Fibroblast of lung (primary cell): ENCODE results near the gene CHST11. TPM values are rescaled to one million over a fixed set of nuclear protein-coding genes. Genes with fewer than 3 reads are reported as not detected.

Source experiments
- DNase-seq, 2 donors: peaks; one replicate each; pipeline versions ENCODE4 v3.0.0 to v3.0.0-alpha.2; 2010; ENCODE audit warnings: low read depth in 2 of 2
- H2AFZ ChIP-seq: 2 replicates; pipeline ENCODE4 v1.5.1; 2012; ENCODE audit warnings: low read length, control low read depth, inconsistent platforms
- H3K27ac ChIP-seq: 2 replicates; pipeline ENCODE4 v1.5.1; 2011; ENCODE audit warnings: low read length, control low read depth; ENCODE audit not compliant: insufficient read depth
- H3K27me3 ChIP-seq: 2 replicates; pipeline ENCODE4 v1.5.1; 2011; ENCODE audit warnings: mild to moderate bottlenecking, low read length; ENCODE audit not compliant: control insufficient read depth, insufficient read depth
- H3K36me3 ChIP-seq: 2 replicates; pipeline ENCODE4 v1.5.1; 2011; ENCODE audit warnings: low read length; ENCODE audit not compliant: control insufficient read depth, insufficient read depth
- H3K4me1 ChIP-seq: 2 replicates; pipeline ENCODE4 v1.5.1; 2011; ENCODE audit warnings: low read length; ENCODE audit not compliant: control insufficient read depth, insufficient read depth; ENCODE audit errors: extremely low read depth
- H3K4me2 ChIP-seq: 2 replicates; pipeline ENCODE4 v1.5.1; 2011; ENCODE audit warnings: low read length, control low read depth; ENCODE audit not compliant: insufficient read depth; ENCODE audit errors: extremely low read depth
- H3K4me3 ChIP-seq, 4 experiments: fragments of 200-600 bp in 1 of 4; sonication (generic) in 1 of 4; replicated peaks in 1 of 4; 2 replicates each; pipeline ENCODE4 v1.5.1; 2011 to 2016; ENCODE audit warnings: low read length in 4 of 4, low read depth in 3 of 4, mild to moderate bottlenecking in 3 of 4, control low read depth in 2 of 4, inconsistent platforms in 1 of 4, mixed read lengths in 1 of 4; ENCODE audit not compliant: insufficient read depth in 1 of 4; ENCODE audit errors: control extremely low read depth in 1 of 4
- H3K79me2 ChIP-seq: 2 replicates; pipeline ENCODE4 v1.5.1; 2012; ENCODE audit warnings: mild to moderate bottlenecking, low read length, inconsistent platforms; ENCODE audit not compliant: control insufficient read depth, insufficient read depth
- H3K9ac ChIP-seq: 2 replicates; pipeline ENCODE4 v1.5.1; 2011; ENCODE audit warnings: mild to moderate bottlenecking, low read length, control low read depth; ENCODE audit not compliant: insufficient read depth
- H3K9me3 ChIP-seq: 2 replicates; pipeline ENCODE4 v1.5.1; 2012; ENCODE audit warnings: low read depth, low read length; ENCODE audit not compliant: control insufficient read depth, insufficient read depth
- H4K20me1 ChIP-seq: 2 replicates; pipeline ENCODE4 v1.5.1; 2011; ENCODE audit warnings: low read length; ENCODE audit not compliant: control insufficient read depth, insufficient read depth; ENCODE audit errors: extremely low read depth
- EZH2 ChIP-seq: IDR thresholded peaks from 2 replicates; pipeline ENCODE4 v1.5.1; 2012; ENCODE audit warnings: low read length, control low read depth, mild to moderate bottlenecking; ENCODE audit errors: missing control alignments
- polyA plus RNA-seq, 2 donors: library from polyadenylated mRNA; depleted of rRNA in 1 of 2; stranded (reverse) in 1 of 2; unstranded in 1 of 2; fragments of >200 nt; gene quantifications; 2 replicates each; pipeline ENCODE4 v1.2.1, GENCODE V29; 2011 to 2012; ENCODE audit warnings: missing spikeins in 1 of 2
- total RNA-seq: library from RNA; depleted of rRNA; stranded (reverse); fragments of >200 nt; gene quantifications from 2 replicates; pipeline ENCODE4 v1.2.1, GENCODE V29; 2014
- TF ChIP-seq, protein P1 (sequence below), 2 donors: IDR thresholded peaks in 1 of 2; conservative IDR thresholded peaks in 1 of 2; 1 replicate in 1 of 2; 2 replicates in 1 of 2; pipeline ENCODE4 v1.5.1; 2011 to 2012; ENCODE audit warnings: low read length in 2 of 2, control low read depth in 1 of 2, inconsistent platforms in 1 of 2, low read depth in 1 of 2, mild to moderate bottlenecking in 1 of 2

Gene CHST11
- total and polyA plus RNA-seq, 2 donors (not counting 1 experiment from before 2014, with no cell fraction given): 3.5 to 9.1 TPM

DNA sequence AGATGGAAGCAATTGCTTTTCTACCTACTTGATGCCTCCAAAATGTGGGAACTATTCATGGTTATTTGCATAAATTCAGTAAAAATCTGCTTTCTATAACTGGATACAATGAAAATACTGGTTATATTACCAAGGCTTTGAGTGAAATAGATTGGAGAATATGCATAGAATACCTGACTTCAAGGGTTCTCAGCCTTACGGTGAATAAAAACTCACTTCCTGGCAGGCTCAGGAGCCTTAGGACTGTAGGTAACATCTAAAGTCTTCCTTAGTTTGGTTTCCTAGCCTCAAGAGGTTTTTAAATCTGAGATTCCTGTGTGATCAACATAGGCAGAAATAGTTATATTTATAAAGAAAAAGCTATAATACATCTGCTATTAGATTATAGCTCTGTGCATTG is 342.7 kb downstream of the CHST11 start:
- H3K4me1 ChIP-seq: no peaks in the 10 kb centered on the region
- H3K4me2 ChIP-seq: no peak overlapping the region
- H3K27me3 ChIP-seq: no peaks in the 10 kb centered on the region
- no peak overlapping the region for H3K27ac ChIP-seq
- H3K9me3 ChIP-seq: no peaks in the 10 kb centered on the region
- H3K79me2 ChIP-seq: no peaks in the 10 kb centered on the region
- no peak overlapping the region for H2AFZ ChIP-seq
- DNase-seq: no peak
- no peak for TF ChIP-seq EZH2
- TF ChIP-seq, protein P1, sequence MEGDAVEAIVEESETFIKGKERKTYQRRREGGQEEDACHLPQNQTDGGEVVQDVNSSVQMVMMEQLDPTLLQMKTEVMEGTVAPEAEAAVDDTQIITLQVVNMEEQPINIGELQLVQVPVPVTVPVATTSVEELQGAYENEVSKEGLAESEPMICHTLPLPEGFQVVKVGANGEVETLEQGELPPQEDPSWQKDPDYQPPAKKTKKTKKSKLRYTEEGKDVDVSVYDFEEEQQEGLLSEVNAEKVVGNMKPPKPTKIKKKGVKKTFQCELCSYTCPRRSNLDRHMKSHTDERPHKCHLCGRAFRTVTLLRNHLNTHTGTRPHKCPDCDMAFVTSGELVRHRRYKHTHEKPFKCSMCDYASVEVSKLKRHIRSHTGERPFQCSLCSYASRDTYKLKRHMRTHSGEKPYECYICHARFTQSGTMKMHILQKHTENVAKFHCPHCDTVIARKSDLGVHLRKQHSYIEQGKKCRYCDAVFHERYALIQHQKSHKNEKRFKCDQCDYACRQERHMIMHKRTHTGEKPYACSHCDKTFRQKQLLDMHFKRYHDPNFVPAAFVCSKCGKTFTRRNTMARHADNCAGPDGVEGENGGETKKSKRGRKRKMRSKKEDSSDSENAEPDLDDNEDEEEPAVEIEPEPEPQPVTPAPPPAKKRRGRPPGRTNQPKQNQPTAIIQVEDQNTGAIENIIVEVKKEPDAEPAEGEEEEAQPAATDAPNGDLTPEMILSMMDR (conservative IDR thresholded peaks at IDR 0.05 in 1 of 2, IDR thresholded peaks at IDR 0.05 in 1 of 2; ENCODE audit: low read depth in 1 of 2, low read length in 2 of 2): no peak
- no peak overlapping the region for H3K4me3 ChIP-seq
- H4K20me1 ChIP-seq: no peaks in the 10 kb centered on the region
- no peaks in the 10 kb centered on the region for H3K36me3 ChIP-seq
- H3K9ac ChIP-seq: no peak overlapping the region

- no peak overlapping the region for H3K4me2 ChIP-seq
Measured at GRCh38 chr12:104801005-104801404, 344.3 kb downstream of the CHST11 start.

DNA sequence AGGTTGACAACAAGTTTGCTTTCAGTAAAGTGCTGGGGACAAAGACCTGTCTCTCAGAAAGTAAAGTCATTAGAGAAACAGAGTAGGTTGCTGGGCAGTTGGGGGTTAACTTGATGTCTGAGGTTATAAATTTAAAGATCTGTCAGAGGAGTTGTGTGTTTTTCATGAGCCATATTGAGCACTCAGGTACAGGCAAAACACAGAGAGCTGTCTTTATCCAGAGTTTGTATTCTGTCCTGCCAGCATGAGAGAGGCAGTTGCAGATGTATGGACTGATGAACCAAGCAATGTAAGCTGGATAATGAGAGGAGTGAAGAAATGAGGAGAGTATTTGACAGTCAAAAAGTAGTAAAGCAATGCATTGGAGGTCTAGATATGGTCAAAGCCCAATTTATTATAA is 344.7 kb downstream of the CHST11 start:
- Histone ChIP-seq H3K4me3 (no peak overlapping the region), H2AFZ (no peak overlapping the region), H4K20me1 (no peaks in the 10 kb centered on the region), H3K36me3 (no peaks in the 10 kb centered on the region), H3K4me1 (no peaks in the 10 kb centered on the region), H3K79me2 (no peaks in the 10 kb centered on the region), H3K4me2 (no peak overlapping the region), H3K27ac (no peak overlapping the region), H3K9me3 (no peaks in the 10 kb centered on the region), H3K9ac (no peak overlapping the region), H3K27me3 (no peaks in the 10 kb centered on the region)
- DNase-seq: no peak
- TF ChIP-seq, protein P1 (conservative IDR thresholded peaks at IDR 0.05 in 1 of 2, IDR thresholded peaks at IDR 0.05 in 1 of 2; ENCODE audit: low read depth in 1 of 2, low read length in 2 of 2): no peak
- no peak for TF ChIP-seq EZH2

More at GRCh38 chr12:104801005-104801404, 344.3 kb downstream of the CHST11 start:
- Histone ChIP-seq H3K79me2 (no peaks in the 10 kb centered on the region), H3K9me3 (no peaks in the 10 kb centered on the region), H3K4me1 (no peaks in the 10 kb centered on the region), H3K27me3 (no peaks in the 10 kb centered on the region), H3K27ac (no peak overlapping the region), H3K9ac (no peak overlapping the region), H4K20me1 (no peaks in the 10 kb centered on the region), H3K36me3 (no peaks in the 10 kb centered on the region), H2AFZ (no peak overlapping the region), H3K4me3 (no peak overlapping the region)
- TF ChIP-seq, protein P1 (conservative IDR thresholded peaks at IDR 0.05 in 1 of 2, IDR thresholded peaks at IDR 0.05 in 1 of 2; ENCODE audit: low read depth in 1 of 2, low read length in 2 of 2): no peak
- no peak for TF ChIP-seq EZH2
- DNase-seq: no peak
